NCI-H510A (cell line): ENCODE data around the gene CCHCR1.

Source experiments
- DNase-seq: peaks from one replicate; lab custom pipeline; 2025; lab: John Stamatoyannopoulos, UW

Gene CCHCR1

GRCh38 chr6:31129130-31129529 is 28.5 kb downstream of the CCHCR1 start:
- no peak for DNase-seq

DNA sequence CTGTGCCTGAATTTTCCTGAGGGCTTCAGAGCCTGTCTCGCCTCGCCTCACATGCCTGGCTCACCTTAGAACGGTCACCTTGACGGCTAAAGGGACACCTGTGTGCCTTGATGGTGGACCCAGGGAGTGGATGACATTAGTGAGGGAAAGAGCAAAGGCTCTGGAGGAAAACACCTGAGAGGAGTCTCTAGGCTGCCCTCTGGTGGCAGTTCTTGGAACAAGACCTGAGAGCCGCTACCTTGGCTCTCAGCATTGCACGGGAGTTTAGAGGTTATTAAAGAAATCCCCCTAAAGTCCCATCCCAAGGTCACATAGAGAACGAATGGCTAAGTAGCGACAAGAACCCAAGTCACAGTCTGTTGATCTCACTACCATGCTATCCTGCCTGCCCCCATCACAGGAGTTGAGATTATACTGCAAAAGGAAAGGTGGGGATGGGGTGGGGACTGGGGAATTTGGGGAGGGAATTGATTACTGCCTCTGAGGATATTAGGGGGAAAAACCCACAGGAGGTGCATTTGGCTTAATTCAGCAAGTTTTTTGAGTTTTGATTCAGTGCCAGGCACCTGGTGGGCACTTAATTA is 29.4 kb downstream of the CCHCR1 start:
- no peak for DNase-seq

DNA sequence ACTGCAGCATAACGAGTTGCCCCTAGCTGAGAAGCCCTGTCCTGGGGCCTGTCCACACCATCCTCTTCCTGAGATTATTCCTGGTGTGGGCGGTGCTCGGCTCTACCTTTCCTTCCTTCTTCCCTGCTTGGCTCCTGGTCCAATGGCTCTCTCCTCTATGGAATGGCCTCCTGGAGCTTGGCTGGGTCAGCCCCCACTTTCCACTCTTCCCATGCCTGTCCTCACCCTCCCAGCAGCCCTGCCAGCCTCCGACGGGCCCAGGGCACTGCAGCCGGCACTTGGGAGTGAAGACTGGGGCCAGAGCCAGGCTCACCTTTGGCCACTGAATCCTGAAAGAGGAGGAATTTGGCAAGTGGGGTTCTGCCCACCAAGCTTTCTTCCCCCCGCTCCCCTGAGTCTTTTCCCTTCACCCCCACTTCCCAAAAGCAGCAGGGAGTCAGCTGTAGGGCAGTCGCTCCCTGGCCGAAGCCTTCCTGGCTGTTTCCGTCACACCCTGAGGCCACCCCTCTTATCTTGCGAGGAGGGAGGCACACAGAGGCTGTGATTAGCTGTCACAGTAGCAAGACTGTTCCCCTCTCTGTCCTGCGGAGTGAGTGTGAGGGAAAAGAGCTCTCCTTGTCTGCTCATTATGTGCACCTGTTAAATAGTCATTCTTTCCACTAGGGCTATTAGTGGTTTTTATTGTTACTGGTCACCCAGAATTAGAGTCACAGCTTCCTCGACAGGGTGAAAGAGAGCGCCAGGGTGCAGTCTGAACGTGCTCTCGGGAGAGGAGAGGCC is 31.0 kb downstream of the CCHCR1 start:
- no peak for DNase-seq

DNA sequence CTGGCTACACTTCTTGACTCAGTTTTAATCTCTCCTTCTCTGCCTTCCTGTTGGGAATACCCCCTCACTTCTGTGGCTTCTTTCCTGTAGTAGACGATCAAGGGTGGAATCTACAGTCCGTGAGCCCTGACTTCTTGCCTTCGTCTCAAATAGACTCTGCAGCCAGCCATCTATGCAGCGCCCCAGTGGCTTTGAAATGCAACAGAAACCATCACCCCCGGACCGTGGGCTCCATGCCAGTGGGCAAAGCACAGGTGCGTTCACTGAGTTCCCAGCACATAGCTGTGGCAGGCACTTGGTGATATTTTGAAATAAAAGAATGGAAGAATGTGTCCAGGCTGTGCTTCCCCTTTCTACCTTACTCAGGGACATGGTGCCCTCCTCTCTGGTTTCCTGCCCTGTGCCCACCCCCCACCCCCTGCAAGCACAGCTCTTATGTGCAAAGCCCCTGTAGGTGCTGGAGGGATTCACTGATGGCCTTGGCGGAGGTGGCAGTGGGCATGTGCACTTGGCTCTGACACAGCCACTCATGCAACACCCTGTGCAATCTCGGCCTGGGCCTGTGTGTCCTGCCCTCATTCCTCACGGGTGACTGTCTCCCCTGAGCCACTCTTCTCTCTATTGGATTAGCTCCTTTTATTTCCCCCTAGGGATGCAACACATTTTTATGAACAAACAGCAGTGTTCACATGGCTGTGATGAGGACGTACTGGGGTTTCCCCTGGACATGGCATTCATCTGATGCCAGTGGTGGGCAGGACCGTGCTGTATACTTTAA is 31.8 kb downstream of the CCHCR1 start:
- DNase-seq = no peak

DNA sequence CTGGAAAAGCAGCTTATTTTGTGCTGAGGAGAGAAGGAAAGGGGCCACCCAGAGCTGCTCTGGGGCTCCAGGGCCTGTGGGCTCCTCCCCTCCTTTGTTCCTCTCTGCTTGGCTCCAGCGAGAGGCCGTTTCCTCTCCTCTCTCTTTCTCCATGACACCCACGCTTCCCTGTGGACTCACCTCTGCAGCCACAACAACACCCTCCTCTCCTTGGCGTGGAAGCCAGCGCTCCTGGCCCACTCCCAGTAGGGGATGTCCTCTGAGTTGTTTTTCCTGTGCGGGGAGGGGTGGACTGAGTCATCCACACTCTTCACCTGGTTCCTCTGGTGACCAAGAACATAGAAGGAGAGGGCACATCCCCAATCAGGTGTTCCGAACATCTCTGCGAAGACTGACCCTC is 32.4 kb downstream of the CCHCR1 start:
- DNase-seq = no peak

DNA sequence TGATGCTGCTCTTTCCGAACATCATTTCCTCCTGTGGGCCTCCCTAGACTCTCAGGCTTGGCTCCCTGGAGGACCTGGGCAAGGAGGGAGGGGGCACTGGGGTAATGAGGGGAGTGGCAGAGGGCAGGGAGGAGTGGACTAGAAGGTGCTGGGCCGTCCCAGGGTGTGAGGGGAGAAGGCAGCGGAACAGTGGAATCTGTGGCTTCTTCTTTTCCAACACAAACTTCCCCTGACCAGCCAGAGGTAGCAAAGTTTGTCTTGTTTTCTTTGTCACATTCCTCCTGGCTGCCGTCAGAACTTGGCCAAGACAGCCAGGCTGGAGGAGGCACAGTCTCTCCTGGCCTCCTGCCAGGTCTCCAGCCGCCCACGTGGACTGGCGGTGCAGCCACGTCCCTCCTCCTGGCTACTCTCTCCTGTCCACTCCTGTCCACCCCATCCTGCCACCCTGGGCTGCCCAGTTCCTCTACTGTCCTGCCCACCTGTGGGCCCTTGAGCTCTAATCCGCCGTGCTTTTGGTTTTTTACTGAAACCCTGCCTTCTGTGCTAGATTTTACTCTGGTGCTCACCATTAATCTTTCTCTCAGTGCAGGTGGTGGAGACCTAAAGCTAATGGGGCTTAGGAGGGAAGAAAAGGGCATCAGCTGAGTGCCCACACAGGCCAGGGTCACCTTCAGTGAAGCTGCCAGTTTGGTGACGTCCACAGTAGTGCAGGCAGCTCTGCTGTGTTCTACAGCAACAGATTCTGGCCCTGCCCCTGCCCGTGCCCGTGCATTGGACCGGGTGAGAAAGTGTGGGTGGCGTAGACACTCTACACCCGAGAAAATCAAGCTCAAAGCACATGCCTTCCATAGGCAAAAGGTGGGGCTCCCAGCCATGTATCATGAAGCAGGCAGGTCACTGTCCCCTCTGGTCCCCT is 34.6 kb downstream of the CCHCR1 start:
- DNase-seq = no peak

- no peak for DNase-seq
Measured at GRCh38 chr6:31121131-31121790, 36.3 kb downstream of the CCHCR1 start.

- no peak for DNase-seq
Measured at GRCh38 chr6:31120151-31120915, 37.3 kb downstream of the CCHCR1 start, which contains the start of gene CDSN. CDSN (minus strand) TSS chr6:31120446; CDS start chr6:31120419, 27 bp downstream.

DNA sequence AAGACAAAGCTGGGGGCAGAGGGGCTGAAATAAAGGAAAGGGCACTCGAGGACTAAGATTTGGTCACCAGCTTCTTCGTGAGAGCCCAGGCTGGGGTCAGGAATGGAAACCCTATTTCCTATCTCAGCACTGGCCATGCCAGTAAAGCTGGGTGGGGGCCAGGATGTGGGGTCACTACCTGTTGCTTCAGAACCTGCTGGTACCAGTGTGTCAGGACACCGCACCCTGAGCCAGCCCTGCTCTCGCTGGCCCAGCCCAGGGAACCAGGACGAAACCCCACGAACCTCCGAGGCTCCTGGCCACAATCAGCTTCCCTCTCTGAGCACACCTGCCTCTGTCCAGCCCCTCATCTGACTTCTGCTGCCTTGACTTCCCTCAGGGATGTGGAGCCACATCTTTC is 39.4 kb downstream of the CCHCR1 start:
- no peak for DNase-seq

DNA sequence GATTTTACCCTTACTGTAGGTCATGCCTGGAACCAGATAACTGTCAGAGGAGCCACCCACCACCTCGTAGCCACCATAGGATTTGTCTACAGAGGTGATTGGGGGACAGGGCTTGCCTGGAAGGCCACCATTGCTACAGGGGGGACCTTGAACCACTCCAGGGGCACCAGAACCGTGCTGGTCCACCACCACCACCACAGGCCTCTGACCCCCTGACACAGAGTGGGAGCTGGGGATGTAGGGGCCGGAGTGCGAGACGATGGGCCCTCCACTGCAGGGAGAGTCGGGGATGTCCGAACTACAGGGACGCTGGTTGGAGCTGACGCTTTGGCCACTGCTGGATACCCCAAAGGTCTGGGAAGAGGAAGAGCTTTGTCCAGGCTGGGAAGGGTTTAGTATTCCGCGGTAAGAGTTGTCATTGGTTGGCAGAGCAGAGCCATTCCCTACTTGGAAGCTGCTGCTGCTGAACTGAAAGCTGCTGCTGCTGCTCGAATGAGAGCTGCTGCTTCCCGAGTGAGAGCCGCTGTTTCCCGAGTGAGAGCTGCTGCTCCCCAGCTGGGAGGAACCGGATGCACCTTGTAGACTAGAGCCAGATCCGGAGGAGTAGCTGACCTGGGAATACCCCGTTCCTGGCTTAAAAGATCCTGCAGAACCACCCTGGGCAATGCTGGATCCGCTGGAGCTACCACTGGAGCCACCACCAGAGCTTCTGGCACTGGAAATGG is 40.8 kb downstream of the CCHCR1 start:
- no peak for DNase-seq

- DNase-seq = no peak
Measured at GRCh38 chr6:31115941-31116560, 41.6 kb downstream of the CCHCR1 start.

GRCh38 chr6:31114970-31115849 is 42.4 kb downstream of the CCHCR1 start:
- no peak for DNase-seq

DNA sequence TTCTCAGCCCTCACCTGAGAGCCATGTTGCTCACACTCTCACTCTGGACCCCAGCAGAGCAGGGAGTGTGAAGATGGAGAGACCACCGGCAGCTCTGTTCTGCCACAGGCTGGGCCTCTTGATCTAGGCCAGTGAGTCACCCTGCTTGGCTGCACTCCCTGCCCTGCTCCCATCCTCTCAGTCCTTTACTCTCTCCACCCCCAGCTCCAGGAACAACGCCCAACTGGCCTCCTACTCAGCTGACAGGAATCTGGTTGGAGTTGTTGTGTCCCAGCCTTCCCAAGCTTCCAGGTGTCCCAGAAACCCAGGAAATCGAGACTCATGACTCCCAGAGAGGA is 43.1 kb downstream of the CCHCR1 start, which contains the start of gene PSORS1C1:
Gene PSORS1C1 (plus strand): TSS at position 260 of the 338 bp plus-strand sequence. CDS start 14,833 bp downstream, outside the sequence.
- DNase-seq = no peak

- no peak for DNase-seq
Measured at GRCh38 chr6:31113861-31114540, 43.6 kb downstream of the CCHCR1 start.

DNA sequence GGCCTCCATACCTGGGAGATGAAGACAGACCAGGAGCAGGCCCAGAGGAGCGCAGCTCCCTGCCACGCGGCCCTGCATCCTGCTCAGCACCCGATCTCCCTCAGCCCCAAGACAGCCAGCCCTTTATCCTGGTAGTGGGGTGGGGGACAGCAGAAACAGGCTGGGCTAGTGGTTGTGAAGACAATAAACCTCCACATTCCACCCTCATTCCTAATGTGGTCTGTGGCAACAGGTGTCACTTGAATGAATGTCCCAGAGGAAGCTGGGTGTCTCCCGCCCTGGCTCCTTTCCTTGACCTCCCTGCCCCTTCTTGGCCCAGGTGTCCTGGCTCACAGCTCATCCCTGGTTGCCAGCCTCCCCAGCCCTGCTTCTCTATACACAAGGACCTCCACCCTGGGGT is 45.1 kb downstream of the CCHCR1 start, which contains the start of gene C6orf15:
Gene C6orf15 (minus strand): TSS at position 98 of the 400 bp plus-strand sequence. CDS start 20 bp downstream, at position 78.
- DNase-seq = no peak

DNA sequence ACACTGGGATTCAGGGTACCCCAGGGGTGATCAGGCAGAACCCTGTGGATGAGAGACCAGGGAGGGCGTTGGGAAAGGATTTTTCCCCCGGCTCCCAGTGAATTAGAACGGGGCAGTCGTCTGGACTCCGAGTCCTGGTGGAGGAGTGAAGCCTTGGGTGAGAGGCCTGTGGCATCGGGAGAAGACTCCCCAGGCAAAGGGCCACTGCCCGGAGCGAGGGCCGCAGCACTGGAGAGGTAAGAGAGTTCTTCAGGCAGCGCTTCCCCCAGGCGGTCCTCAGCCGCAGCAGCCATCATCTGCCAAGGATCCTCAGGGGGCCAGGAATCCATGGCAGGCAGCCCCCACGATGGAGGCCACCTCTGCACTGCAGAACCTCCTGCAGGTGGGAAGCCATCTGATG is 45.9 kb downstream of the CCHCR1 start:
- DNase-seq = no peak

DNA sequence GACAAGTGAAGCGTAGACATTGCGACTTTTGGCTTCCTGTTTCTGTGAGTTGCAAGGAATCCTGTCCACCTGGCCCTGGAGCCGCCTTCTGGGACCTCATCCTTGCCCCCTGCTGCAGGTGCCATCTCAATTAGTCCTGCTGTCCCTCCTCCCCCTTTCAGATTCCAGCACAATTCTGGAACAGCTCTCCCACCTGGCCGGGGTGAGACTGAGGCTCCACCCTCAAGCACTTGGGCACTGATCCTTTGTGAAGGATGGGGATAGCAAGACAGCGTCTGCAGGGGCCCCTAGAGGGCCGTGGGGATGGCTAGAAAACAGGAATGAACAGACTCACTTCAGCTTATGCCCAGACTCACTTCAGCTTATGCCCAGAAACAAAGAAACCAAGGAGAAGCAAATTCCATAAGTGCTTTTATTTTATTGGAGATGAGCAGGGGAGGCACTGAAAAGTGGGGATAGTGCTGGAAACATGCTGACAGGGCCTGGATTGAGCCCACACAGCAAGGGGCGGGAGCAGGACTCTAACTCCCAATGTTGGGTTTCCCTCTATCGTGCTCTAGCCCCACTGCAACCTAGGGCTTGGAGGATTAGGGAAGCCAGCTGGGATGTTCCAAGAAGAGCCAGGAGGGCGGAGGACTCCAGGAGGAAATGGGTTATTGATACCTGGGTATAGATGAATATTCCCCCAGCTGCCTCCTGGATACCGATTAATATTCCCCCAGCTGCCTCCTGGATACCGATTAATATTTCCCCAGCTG is 46.6 kb downstream of the CCHCR1 start:
- DNase-seq = no peak
